ENCODE results near the gene LRRC45. TPM values are rescaled to one million over a fixed set of nuclear protein-coding genes. Genes with fewer than 3 reads are reported as not detected.
A peak's percentile ranks its signal among the peaks of the same experiment; 100 is the strongest.

The LRRC45 gene
- total RNA-seq, 4 donors from 2014 or later, result 16.7 to 18.3 (median 17.6) TPM

- no peak overlapping the region for H3K4me3 ChIP-seq (ENCODE audit: low read depth, poor library complexity, severe bottlenecking)
- TF ChIP-seq POLR2A (IDR thresholded peaks at IDR 0.05) (no peak), CTCF (IDR thresholded peaks at IDR 0.05) (no peak)
- no peak for DNase-seq (ENCODE audit: low spot score in 2 of 2)
- intact Hi-C loops (cut with DNase I; ENCODE audit: low total_unique reads), result loop anchor here (5.0 kb wide), 1 partner anchor 328 kb away; no protein-coding TSS in a partner anchor
- 77% methylated on average over 21 to 23 of the region's 23 CpGs for WGBS, 2 donors
Measured at GRCh38 chr17:82034371-82035011, 11.4 kb downstream of the LRRC45 start.

GRCh38 chr17:82035488-82035887 is 12.4 kb downstream of the LRRC45 start:
- H3K4me3 ChIP-seq (ENCODE audit: low read depth, poor library complexity, severe bottlenecking), result no peak overlapping the region
- intact Hi-C loops (cut with DNase I; ENCODE audit: low total_unique reads), result no loop called here
- DNase-seq (ENCODE audit: low spot score in 2 of 2), result no peak
- 85 to 91% methylated on average over 8 of the region's 8 CpGs for WGBS, 2 donors
- TF ChIP-seq CTCF (IDR thresholded peaks at IDR 0.05) (no peak), POLR2A (IDR thresholded peaks at IDR 0.05) (no peak)

- 74 to 81% methylated on average over 13 to 17 of the region's 20 CpGs for WGBS, 2 donors
- DNase-seq (ENCODE audit: low spot score in 2 of 2), result no peak
- H3K4me3 ChIP-seq (ENCODE audit: low read depth, poor library complexity, severe bottlenecking), result no peak overlapping the region
- no peak for TF ChIP-seq POLR2A (IDR thresholded peaks at IDR 0.05)
- TF ChIP-seq CTCF (IDR thresholded peaks at IDR 0.05), result no peak
- intact Hi-C loops (cut with DNase I; ENCODE audit: low total_unique reads), result no loop called here
Measured at GRCh38 chr17:82035956-82036633, 13.0 kb downstream of the LRRC45 start.

- 29 to 37% methylated on average over 20 to 23 of the region's 23 CpGs for WGBS, 2 donors
- TF ChIP-seq CTCF (IDR thresholded peaks at IDR 0.05) (no peak), POLR2A (IDR thresholded peaks at IDR 0.05) (no peak)
- intact Hi-C loops (cut with DNase I; ENCODE audit: low total_unique reads), result no loop called here
- H3K4me3 ChIP-seq (ENCODE audit: low read depth, poor library complexity, severe bottlenecking), result peak overlapping the region; percentile 34
- DNase-seq (ENCODE audit: low spot score in 2 of 2), result no peak
Measured at GRCh38 chr17:82036634-82037091, 13.6 kb downstream of the LRRC45 start.

- WGBS, 2 donors, result 1% methylated on average over 37 to 58 of the region's 92 CpGs
- peak in 1 of 3 donors; percentile 66 for TF ChIP-seq CTCF (IDR thresholded peaks at IDR 0.05)
- TF ChIP-seq POLR2A (IDR thresholded peaks at IDR 0.05), result peak in 1 of 2 donors; percentile 79
- peak within 1 kb of the TSS; percentile 34 for H3K4me3 ChIP-seq (ENCODE audit: low read depth, poor library complexity, severe bottlenecking)
- peak; percentile 98 to 99 for DNase-seq (ENCODE audit: low spot score in 2 of 2)
- intact Hi-C loops (cut with DNase I; ENCODE audit: low total_unique reads), result no loop called here
Measured at GRCh38 chr17:82037092-82037888, 14.2 kb downstream of the LRRC45 start, which contains the start of gene DCXR. DCXR (minus strand) TSS chr17:82037697; CDS start chr17:82037682, 15 bp downstream.
